T-helper 2 cell treated with Interferon-gamma antibody and Interleukin-4, amounts not matched to agents 100 ng/mL and 5 ng/mL, for 36 hours (primary cell): Measurements from ENCODE around the gene TMEM154. TPM values are rescaled to one million over a fixed set of nuclear protein-coding genes. Genes with fewer than 3 reads are reported as not detected.

Experiments
- intact Hi-C: fragments of 100-400 bp; cut with micrococcal nuclease; formaldehyde crosslinking; loops from one replicate; pipeline ENCODE4 v1.15.1; 2023
- total RNA-seq: library from RNA; stranded (reverse); gene quantifications from 2 replicates; pipeline ENCODE4 v1.2.3, GENCODE V29; 2022

Gene TMEM154
- total RNA-seq, 1 donor from 2014 or later = 29.7 TPM

GRCh38 chr4:152634110-152634760, 45.6 kb downstream of the TMEM154 start:
- intact Hi-C loops = no loop called here

- intact Hi-C loops = no loop called here
Measured at GRCh38 chr4:152633118-152633517, 46.7 kb downstream of the TMEM154 start.

GRCh38 chr4:152630324-152630723, 49.5 kb downstream of the TMEM154 start:
- intact Hi-C loops = no loop called here

GRCh38 chr4:152629908-152630307, 49.9 kb downstream of the TMEM154 start:
- intact Hi-C loops = no loop called here

- intact Hi-C loops = no loop called here
Measured at GRCh38 chr4:152628128-152628527, 51.7 kb downstream of the TMEM154 start.

GRCh38 chr4:152626790-152627189, 53.0 kb downstream of the TMEM154 start:
- intact Hi-C loops = no loop called here

- intact Hi-C loops = no loop called here
Measured at GRCh38 chr4:152620915-152621314, 58.9 kb downstream of the TMEM154 start.

GRCh38 chr4:152620218-152620617, 59.6 kb downstream of the TMEM154 start:
- intact Hi-C loops = no loop called here

- intact Hi-C loops = no loop called here
Measured at GRCh38 chr4:152619556-152619955, 60.2 kb downstream of the TMEM154 start.

- intact Hi-C loops = no loop called here
Measured at GRCh38 chr4:152618971-152619370, 60.8 kb downstream of the TMEM154 start.

GRCh38 chr4:152616804-152617203, 63.0 kb downstream of the TMEM154 start:
- intact Hi-C loops = no loop called here

GRCh38 chr4:152613841-152614721, 65.7 kb downstream of the TMEM154 start:
- intact Hi-C loops = no loop called here

GRCh38 chr4:152613351-152613750, 66.4 kb downstream of the TMEM154 start:
- intact Hi-C loops = no loop called here

- intact Hi-C loops = no loop called here
Measured at GRCh38 chr4:152610131-152610530, 69.7 kb downstream of the TMEM154 start.

GRCh38 chr4:152609481-152609880, 70.3 kb downstream of the TMEM154 start:
- intact Hi-C loops = no loop called here

- intact Hi-C loops = no loop called here
Measured at GRCh38 chr4:152607178-152607577, 72.6 kb downstream of the TMEM154 start.

GRCh38 chr4:152606753-152607152, 73.0 kb downstream of the TMEM154 start:
- intact Hi-C loops = no loop called here

- intact Hi-C loops = no loop called here
Measured at GRCh38 chr4:152605641-152606335, 74.0 kb downstream of the TMEM154 start.

GRCh38 chr4:152605031-152605430, 74.8 kb downstream of the TMEM154 start:
- intact Hi-C loops = no loop called here

- intact Hi-C loops = no loop called here
Measured at GRCh38 chr4:152601156-152601555, 78.6 kb downstream of the TMEM154 start.

GRCh38 chr4:152599636-152600035, 80.2 kb downstream of the TMEM154 start:
- intact Hi-C loops = no loop called here

GRCh38 chr4:152599095-152599494, 80.7 kb downstream of the TMEM154 start:
- intact Hi-C loops = no loop called here
